ENCODE results near the gene MMP27. TPM values are rescaled to one million over a fixed set of nuclear protein-coding genes. Genes with fewer than 3 reads are reported as not detected.

Gene MMP27
- total RNA-seq, 2 donors from 2014 or later: not detected

GRCh38 chr11:102709201-102709945 lies 3.8 kb upstream of the MMP27 start:
- DNase-seq (no peak), ATAC-seq (no peak)
- intact Hi-C loops (cut with DNase I): no loop called here

DNA sequence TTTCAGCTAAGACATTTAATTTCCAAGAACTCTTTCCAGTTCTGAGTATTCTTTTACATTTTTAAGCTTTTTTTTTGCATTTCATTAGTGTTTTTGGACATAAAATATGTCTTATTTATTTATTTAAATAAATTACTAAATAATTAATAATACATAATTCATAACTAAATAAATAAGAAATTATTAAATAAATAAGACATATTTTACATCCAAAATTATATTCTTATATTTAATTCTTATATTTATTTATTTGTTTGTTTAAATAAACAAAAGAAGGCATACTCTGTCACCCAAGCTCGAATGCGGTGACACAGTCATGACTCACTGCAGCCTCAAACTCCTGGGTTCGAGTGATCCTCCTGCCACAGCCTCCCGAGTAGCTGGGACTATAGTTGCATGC lies 3.1 kb upstream of the MMP27 start:
- no peak for DNase-seq
- intact Hi-C loops (cut with DNase I): no loop called here
- ATAC-seq: no peak

- no peak for DNase-seq
- ATAC-seq: no peak
- intact Hi-C loops (cut with DNase I): no loop called here
Observed at GRCh38 chr11:102704841-102705240, 728 bp downstream of the MMP27 start.

DNA sequence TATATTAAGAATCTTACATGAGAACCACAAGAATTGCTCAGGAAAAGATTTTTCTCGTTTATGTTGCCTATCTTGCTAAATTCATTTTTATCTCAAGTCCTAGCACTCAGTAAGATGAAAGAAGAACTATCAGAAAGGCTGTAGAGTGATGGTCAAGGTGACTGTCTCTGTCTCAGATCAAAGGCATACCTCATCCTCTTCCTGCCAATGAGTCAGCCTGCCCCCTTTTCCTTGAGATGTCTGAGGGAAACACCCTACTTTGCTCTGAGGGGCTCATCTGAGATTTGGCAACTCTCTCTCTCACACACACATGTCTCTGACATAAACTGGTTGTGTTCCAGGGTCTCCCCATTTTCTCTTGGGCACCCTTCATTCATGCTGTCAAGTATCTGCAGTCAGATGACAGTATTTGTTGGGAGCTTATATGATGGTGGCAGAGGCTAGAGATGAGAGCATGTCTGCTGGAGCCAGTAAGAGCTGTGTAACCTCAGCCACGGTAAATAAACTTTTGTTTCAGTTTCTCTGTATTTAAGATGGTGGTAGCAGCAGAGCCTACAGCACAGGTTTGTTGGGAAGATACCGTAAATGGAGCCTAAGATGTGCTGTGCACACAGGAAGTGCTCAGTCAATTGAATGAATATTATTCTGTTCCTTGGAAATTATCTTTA lies 1.6 kb downstream of the MMP27 start:
- no peak for ATAC-seq
- DNase-seq: no peak
- intact Hi-C loops (cut with DNase I): no loop called here

DNA sequence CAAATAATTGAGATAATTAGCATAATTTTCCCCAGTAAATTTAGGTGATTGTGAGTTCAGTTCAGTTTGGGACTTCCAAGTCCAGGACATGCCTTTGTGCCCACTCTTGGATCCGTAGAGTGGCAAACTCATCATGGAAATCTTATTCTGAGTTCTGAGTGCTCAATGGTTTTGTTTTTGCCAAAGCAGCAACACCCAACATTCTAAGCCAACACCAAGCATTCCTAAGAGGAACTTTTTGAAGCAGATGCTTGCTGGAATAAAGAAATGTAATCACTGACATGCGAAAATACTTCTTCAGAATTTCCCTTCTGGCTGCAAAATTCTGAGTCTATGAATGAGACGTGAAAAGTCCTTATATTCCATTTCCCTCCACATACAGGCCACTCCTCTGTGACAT lies 10.4 kb downstream of the MMP27 start:
- DNase-seq: no peak
- intact Hi-C loops (cut with DNase I): no loop called here
- no peak for ATAC-seq

GRCh38 chr11:102685754-102686153 lies 19.8 kb downstream of the MMP27 start:
- DNase-seq: no peak
- ATAC-seq: no peak
- intact Hi-C loops (cut with DNase I): no loop called here

- ATAC-seq (no peak), DNase-seq (no peak)
- intact Hi-C loops (cut with DNase I): no loop called here
Observed at GRCh38 chr11:102685338-102685737, 20.2 kb downstream of the MMP27 start.

DNA sequence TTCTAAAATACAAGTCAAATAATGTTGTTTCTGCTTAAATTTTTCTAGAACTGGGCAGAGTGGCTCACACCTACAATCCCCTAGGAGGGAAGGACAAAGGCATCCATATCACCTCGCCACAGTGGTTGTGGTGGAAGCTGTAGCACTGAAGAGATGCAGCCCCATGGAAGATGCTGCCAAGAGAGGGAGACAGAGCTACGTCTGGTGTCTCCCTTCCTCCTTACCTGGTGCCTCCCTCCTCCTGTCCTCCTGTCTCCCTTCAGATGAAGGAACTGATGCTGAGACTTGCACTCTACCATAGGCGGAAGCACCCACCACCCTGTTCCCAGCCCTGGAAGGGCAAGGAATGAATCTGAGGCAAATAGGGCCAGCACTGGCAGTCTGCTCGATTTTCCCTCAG lies 22.3 kb downstream of the MMP27 start:
- DNase-seq (no peak), ATAC-seq (no peak)
- intact Hi-C loops (cut with DNase I): no loop called here

GRCh38 chr11:102680945-102681344 lies 24.6 kb downstream of the MMP27 start:
- intact Hi-C loops (cut with DNase I): no loop called here
- no peak for DNase-seq
- ATAC-seq: peak; percentile 51 to 78

- no peak for ATAC-seq
- intact Hi-C loops (cut with DNase I): no loop called here
- DNase-seq: no peak
Observed at GRCh38 chr11:102678022-102678421, 27.5 kb downstream of the MMP27 start.

DNA sequence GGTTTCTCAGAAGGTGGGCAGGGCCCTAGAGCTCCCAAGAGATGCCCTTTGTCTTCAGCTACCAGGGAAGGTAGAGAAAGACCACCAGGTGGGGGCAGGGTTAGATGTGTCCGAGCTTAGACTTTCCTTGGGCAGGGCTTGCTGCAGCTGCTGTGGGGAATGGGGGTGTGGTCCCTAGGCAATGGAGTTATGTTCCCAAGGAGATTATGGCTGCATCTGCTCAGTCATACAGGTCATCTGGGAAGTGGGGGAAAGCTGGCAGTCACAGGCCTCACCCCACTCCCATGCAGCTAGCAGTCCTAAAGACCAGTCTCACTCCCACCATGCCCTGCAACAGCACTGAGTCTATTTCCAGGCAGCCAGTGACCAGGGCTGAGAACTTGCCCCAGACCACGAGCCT lies 29.5 kb downstream of the MMP27 start:
- DNase-seq: no peak
- ATAC-seq: no peak
- intact Hi-C loops (cut with DNase I): no loop called here

- DNase-seq: no peak
- ATAC-seq: no peak
- intact Hi-C loops (cut with DNase I): no loop called here
Observed at GRCh38 chr11:102669664-102670063, 35.9 kb downstream of the MMP27 start.

DNA sequence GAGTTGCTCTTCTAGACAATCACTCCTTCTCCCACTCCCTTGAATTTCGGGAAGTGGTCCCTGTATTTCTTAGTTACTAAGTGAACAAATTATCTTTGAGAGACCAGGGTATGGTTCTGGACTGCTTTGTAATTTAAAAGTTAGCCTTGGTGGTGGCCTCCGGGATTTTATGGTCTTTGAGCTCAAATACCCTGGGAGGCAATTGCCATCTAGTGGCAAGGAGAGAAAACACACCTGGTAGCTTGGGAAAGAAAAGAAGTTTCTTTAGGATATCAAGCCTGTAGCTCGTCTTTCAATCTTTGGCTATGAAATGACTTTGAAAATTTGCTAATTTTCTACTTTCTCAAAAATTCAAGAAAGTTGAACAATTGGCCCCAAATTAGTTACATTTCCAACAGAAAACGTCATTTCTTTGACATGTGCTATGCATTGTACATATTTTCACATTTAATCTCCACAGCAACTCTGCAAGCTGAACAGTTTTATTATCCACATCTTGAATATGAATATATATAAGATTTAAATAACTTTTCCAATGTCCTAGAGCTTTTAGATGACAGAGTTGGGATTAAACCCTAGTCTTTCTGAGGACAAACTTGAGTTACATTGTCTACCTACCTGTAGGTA lies 39.1 kb downstream of the MMP27 start:
- intact Hi-C loops (cut with DNase I): no loop called here
- DNase-seq: no peak
- peak in 1 of 2 donors; percentile 40 for ATAC-seq

DNA sequence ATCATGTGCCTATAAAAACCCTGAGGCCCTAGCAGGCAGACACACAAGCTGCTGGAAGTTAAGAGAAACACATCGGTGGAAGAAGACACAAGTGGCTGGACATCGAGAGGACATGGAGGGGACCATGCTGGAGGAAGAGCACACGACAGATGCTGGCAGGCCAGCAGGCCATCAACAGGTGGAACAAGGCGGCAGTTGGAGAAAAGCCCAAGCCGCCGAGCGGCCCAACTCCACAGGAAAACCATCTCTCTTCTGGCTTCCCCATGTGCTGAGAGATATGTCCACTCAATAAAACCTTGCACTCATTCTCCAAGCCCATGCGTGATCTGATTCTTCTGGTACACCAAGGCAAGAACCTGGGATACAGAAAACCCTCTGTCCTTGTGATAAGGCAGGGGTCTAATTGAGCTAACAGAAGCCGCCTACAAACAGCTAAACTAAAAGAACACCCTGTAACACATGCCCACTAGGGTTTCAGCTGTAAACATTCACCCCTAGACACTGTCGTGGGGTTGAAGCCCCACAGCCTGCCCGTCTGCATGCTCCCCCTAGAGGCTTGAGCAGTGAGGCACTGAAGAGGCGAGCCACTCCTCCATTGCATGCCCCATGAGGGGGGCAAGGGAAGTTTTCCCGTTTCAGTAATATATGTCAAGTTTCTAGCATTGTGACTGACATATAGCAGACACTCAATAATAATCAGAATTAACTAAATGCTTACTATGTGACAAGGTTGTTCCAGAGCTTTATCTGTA lies 41.4 kb downstream of the MMP27 start:
- intact Hi-C loops (cut with DNase I): no loop called here
- ATAC-seq (no peak), DNase-seq (no peak)

DNA sequence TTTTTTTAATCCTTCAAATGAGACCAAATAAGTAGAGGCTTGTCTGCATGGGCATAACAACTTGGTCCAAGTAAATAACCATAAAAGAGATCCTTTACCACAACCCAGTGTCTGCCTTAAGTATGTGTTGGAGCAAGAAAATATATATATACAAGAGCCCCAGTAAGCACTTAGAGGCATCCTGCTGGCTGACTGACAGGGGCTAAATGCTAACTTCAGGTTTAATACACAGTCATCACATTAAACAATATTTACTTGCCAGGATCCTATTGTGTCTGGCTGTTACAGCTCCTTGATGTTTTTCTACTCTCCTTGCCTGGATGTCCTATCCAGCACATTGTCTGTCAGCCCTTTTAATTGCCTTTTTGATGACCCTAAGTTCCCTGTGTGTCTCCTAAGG lies 43.0 kb downstream of the MMP27 start:
- ATAC-seq (no peak), DNase-seq (no peak)
- intact Hi-C loops (cut with DNase I): no loop called here

- DNase-seq: no peak
- intact Hi-C loops (cut with DNase I): no loop called here
Observed at GRCh38 chr11:102661040-102661439, 44.5 kb downstream of the MMP27 start.

GRCh38 chr11:102656528-102656927 lies 49.0 kb downstream of the MMP27 start:
- DNase-seq (no peak), ATAC-seq (no peak)
- intact Hi-C loops (cut with DNase I): no loop called here

More at GRCh38 chr11:102661040-102661439, 44.5 kb downstream of the MMP27 start:
- no peak for ATAC-seq

DNA sequence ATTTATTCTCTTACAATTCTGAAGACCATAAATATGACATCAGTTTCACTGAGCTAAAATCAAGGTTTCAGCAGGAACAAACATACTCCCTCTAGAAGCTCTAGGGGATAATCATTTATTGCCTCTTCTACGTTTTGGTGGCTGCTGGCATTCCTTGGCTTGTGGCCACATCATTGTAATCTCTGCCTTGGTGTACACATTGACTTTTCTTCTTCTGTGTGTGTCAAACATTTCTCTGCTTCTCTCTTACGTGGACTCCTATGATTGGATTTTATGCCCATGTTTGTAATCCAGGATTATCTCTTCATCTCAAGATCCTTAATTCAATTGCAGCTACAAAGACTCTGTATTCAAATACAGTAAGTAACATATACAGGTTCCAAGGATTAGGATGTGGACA lies 50.0 kb downstream of the MMP27 start:
- DNase-seq: no peak
- ATAC-seq: no peak
- intact Hi-C loops (cut with DNase I): no loop called here

GRCh38 chr11:102654761-102655160 lies 50.8 kb downstream of the MMP27 start:
- ATAC-seq (no peak), DNase-seq (no peak)

DNA sequence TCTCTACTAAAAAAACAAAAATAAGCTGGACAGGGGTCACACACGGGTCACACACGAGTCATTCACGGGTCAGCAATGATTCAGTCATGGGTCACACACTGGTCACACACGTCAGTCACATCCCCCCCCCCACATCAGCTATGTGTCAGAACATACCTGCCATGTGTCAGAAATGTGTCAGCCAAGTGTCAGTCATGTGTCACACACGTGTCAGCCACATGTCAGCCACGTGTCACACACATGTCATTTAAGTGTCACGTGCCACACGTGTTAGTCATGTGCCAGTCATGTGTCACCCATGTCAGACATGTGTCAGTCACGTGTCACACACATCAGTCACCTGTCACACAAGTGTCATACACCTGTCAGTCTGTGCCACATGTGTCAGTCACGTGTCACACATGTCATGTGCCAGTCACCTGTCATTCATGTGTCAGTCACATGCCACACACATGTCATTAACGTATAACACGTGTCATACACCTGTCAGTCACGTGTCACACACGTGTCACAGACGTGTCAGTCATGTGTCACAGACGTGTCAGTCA lies 51.8 kb downstream of the MMP27 start:
- no peak for DNase-seq
- intact Hi-C loops (cut with DNase I): no loop called here
- no peak for ATAC-seq

More at GRCh38 chr11:102654761-102655160, 50.8 kb downstream of the MMP27 start:
- intact Hi-C loops (cut with DNase I): no loop called here

Measured in left cardiac atrium (tissue), 4 donors.